VCaP (cell line): Measurements from ENCODE around the gene CDH18.

ENCODE experiments used
- H3K27ac ChIP-seq: fragments of 450-650 bp; 2 replicates; pipeline ENCODE4 v1.5.1; 2017
- CTCF ChIP-seq: fragments of 450-650 bp; conservative IDR thresholded peaks from 2 replicates; pipeline ENCODE4 v1.5.1; 2017; ENCODE audit warnings: mild to moderate bottlenecking, moderate library complexity

The CDH18 gene

DNA sequence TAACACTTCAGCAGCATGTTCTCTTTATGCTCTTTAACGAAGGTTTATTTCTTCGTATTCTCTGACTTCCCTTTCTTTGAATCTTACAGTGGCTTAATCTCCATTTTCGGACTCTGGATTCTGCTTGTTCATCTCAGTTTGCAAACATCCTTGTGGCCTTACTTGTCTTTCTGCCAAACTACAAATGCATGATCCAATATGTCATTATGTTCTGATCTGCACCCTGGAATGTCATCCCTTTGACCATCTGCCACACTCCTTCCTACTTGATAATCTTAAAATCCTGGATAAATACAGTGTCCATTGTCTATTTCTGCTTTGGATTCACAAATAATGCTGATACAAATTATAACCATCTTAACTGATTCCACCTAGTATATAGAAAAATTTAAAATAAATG, 499.2 kb downstream of the CDH18 start:
- no peak for TF ChIP-seq CTCF
- no peak overlapping the region for H3K27ac ChIP-seq

DNA sequence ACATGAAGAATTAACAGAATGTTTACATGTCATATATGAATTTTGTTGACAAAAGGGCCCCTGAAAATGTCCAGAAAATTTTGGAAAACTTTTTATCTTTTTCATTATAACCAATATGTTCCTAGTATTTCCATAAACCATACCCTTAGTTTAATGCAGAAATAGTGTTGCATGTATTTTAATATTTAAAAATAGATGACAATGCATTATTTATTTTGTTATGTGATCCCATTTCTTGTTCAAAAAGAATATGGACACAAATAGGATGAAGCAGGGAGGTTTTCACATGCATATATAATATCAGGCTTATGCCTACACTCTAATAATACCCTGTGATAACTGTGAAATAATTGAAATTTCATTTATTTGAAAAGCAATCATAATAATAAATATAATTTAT, 500.5 kb downstream of the CDH18 start:
- no peak overlapping the region for H3K27ac ChIP-seq
- no peak for TF ChIP-seq CTCF

DNA sequence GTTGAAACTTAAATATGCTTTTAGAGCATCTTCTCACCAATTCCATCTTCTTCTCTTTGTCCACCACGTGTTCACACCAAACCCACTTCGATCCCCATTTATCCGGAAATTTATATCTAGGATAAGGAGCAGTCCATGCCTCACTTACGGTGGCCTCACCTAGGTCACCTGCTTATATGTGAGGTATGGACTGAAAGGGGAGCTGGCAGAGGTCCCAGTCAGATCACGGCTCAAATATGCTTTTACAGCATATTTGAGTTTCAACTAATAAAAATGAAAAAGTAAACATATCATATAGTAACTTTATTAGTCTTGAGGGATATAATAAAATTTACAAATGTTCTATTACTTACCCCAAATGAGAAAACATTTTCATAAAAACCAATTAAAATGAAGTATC, 508.4 kb downstream of the CDH18 start:
- H3K27ac ChIP-seq: no peak overlapping the region
- no peak for TF ChIP-seq CTCF

DNA sequence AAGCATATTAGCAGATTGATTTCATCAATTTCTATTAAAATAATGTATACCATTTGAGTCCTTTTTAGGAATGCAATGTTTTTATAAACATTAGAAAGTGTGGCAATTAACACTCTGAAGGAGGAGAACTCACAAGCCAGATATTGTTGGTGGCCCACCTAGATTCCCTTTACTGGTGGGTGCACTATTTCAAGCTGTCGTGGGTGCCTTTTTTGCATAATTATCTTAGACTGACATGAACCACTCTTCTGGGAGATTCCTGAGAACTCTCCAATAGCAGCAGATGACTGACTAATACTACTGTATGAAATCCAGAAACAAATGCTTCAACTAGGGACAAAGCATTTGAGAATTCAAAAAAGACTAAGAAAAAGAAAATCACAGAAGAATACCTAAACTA, 526.0 kb downstream of the CDH18 start:
- no peak overlapping the region for H3K27ac ChIP-seq
- TF ChIP-seq CTCF: no peak

- no peak for TF ChIP-seq CTCF
- no peak overlapping the region for H3K27ac ChIP-seq
Observed at GRCh38 chr5:19424506-19424905, 563.5 kb downstream of the CDH18 start.
